ENCODE measurements around the gene ZW10. TPM values are rescaled to one million over a fixed set of nuclear protein-coding genes. Genes with fewer than 3 reads are reported as not detected.

The ZW10 gene
- total RNA-seq, 1 donor from 2014 or later: 14.0 TPM

DNA sequence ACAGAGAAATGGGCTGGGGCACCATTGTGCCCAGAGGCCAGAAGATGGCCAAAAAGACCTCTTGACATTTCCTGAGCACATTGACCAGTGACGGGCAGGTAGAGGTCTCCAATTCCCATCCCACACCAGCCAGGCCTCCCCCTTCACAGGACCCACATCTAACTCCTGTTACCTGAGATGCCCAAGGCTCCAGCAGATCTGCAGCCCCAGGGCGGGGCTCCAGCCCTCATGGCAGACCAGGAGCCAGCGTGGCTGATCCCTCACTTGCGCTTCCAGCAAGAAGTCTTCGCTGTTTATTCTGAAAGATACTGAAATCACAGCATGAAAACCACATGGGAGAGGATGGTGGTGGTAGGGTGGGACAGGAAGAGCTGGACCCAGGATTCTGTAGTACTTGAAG is 76.4 kb downstream of the ZW10 start:
- DNase-seq: no peak

DNA sequence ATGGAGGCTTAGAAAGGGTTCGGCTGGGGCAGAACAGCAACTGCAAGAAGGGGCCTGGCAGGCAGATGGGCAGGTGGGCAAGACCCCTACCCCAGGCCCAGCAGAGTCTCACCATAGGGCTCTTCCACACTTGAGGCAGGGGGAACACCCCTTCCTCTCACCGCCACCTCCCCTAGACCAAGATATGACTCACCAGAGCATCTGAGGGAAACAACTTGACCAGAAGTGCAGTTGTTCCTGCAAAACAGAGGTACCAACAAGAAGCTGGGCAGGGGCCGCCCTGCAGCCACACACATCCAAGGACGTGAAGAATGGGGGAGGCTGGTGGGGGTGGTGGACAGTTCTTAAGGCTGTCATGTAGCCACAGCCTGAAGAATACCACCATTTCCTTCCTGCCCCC is 78.3 kb downstream of the ZW10 start:
- no peak for DNase-seq

DNA sequence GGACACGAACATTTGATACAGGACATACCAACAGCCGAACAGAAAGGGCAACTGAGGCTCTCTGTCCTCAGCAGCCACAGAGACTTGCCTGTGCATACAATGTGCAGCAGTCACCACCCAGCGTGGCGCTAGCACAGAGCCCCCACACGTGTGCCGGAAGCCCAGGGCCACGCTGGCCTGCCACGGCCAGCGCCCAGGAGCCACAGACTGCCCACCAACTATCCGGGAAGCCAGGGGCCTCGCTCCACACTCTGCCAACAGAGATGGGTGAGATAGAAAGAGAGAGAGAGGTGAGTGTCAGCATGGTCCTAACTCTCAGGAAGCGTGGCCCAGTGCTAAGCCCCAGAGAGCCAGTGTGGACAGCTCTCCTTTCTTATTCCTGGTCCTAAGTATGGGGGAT is 79.1 kb downstream of the ZW10 start:
- DNase-seq: no peak

DNA sequence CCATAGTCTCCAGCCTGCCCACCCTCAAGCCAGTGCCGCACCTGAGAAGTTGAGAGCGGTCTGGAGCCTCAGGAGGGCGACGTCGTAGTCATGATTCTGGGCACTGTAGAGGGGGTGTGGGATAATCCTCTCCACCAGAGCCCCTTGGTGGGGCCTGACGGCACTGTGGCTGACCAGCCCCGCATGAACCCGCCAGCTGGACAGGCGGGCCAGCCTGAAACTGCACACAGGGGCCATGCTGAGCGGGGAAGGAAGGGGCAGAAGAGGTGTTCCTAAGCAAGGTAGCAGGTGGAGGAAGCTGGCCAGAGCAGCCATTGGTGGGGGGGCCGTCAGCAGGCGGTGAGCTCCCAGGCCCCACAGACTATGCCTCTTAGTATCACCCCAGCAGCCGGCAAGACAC is 80.5 kb downstream of the ZW10 start:
- no peak for DNase-seq

DNA sequence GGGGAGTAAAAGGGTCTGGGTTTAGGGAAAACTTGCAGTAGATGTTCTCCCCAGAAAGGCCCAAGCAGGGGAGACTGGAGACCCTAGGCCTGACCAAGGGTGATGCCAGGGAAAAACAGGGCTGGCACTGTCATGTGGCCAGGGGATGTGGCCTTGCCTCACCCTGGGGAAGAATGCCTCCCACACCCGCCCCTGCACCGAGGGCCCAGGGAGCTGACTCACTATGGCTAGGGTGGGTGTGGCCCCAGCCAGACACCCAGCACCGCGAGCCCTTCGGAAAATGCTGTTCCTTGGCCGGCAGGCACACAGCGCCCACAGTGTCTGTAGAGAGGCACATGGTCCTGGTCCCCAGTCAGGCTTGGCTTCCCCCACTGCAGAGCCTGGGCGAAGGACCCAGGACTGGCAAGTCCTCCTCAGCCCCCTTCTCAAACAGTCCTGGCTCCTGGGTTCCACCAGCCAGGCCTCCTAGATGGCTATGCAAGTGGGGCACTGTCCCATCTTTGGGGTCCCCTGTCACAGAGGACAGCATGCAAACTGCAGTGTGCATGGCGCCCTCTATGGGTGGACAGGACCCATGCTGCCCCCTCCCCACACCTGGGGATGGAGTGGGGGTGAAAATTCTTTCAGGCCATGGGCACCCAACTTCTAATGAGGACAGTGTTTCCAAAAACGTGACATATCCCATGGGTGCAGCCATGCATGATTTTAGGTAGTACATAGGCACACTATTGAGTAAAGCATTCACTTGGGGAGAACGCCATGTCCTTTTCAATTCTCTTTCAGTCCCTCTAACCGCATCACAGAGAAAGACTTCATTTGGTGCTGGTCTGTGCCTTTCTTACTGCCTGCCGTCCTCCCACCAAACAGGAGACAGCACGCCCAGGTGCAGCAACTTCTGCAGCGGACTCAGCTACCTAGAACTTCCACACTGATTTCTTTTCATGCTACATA is 82.6 kb downstream of the ZW10 start:
- peak; percentile 6 for DNase-seq

DNA sequence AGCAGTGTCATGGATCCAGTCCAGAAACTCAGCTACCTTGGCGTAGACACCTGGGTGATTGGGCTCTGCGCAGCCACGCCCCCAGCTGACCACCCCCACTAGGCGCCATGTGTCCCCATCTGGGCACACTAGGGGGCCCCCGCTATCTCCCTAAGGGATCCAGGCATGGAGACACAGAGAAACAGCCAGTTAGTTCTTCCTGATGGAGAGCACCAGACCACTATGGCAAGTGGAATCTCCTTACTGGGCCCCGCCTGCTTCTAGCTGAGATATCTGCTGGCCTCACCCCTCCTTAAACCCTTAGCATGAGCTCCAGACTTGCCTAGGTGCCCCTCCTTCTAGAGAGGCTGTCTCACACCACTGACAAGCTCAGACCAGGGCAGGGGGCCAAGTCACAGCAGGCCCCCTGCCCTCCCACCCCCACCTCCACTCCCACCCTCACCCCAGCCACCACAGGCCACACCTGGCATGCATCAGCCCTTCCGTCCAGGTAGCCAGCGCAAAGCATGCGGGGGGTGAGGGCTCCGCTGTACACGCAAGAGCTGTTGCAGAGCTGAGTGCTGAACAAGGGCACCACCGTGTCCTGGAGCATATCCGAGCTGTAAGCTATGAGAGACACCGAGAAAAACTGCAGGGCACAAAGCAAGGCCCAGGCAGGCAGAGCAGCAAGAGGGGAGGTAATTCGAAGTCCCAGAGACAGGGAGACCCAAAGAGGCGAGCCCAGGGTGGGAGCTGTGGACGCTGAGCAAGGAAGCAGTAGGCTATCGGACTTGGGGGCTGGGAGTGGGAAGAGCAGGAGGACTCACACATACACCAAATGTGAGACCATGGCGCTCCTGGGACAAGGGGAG is 83.5 kb downstream of the ZW10 start:
- no peak for DNase-seq

DNA sequence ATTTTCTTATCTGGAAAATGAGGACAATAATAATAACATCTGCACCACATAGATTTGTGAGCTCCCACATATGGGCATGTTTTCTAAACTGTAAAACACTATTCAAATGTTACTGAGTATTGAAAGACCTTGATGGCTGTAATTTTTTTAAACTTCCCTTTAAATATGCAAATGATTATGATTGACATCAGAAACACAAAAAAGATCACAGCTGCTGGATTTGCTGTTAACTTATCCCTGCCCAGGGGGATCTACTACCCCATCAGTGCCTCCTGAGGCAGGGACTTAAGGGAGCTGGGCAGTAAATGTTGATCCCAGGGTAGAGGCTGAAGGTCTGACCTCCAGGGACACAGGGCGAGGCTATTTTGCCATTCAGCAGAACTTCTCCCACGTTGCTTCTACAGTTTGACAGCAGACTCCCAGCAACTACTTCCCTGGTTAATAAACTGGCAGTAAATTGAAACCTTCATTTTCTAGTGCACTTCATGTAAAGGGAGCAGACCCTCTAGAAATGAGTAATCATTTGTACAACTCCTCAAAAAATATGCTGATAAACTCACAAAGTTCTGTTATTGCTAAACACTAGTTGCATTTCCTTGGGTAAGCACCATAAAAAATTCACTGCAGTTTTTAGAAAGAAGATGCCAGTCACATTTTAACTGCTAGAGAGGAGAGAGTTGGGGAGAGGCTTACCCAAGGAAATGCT is 87.7 kb downstream of the ZW10 start:
- no peak for DNase-seq

DNA sequence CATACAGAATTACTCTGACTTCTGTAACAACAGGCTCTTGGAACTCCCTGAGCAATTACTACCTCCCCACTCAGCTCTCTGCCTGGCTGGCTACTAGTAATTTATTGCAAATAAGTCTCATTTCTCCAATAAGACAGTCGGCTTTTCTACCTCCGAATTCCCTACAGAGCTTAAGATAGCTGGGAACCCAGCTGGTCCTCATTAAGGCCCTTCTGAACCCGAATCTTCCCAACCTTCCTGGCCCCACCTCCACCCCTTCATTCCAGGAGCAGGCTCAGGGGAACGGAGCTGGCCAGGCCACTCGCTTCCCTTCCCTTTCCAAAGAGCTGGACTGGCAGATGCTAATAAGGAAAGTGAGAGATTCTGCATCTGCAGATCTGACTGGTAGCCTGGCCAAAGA is 89.0 kb downstream of the ZW10 start:
- DNase-seq: no peak

DNA sequence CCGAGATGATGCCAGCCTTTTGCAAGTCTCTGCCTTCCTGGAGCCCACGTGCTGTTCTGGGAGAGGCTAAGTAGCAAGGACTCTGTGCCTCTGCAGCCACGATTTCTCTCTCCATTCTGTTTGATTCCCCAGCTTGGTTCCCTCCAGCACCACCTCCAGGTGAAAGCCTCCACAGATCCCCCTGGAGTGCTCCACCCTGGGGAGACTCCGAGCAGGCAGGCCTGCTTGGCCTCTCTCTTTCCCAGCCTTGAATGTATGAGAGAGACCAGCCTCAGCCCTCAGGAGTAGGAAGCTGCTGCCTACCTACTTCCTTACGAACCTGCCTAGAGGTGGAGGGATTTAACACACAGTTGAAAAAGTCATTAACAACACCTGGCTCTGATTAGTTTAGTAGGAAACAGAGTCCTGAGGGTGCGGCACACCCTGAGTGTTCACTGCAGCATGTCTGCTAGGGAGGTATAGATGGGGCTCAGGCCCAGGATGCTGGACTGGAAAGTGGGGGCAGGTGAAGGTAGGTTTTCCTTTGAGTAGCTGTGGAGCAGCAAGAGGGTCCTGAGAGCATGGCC is 89.9 kb downstream of the ZW10 start:
- DNase-seq: no peak

Small RNA genes lying within 50 kb of the gene (small RNA-seq; reads per million reads assigned to genes)
- gene LRRC37A13P (not detected), gene RPS29P19 (not detected)

Other genes with a start within 250 kb of the ZW10 start
- 3.0 TPM for gene TMPRSS5, start 67.4 kb downstream of the ZW10 start, total RNA-seq
- gene CLDN25, start 6.1 kb upstream of the ZW10 start, total RNA-seq: not detected
- gene USP28, start 101.9 kb upstream of the ZW10 start, total RNA-seq: 34.3 TPM
- 0.31 TPM for gene HTR3B, start 131.1 kb upstream of the ZW10 start, total RNA-seq
- gene HTR3A, start 201.4 kb upstream of the ZW10 start, total RNA-seq: 0.31 TPM